Stomach (tissue), 4 donors: ENCODE measurements around the gene C19orf25.

Experiments
- EP300 ChIP-seq: sonication (generic); formaldehyde crosslinking; IDR thresholded peaks from one replicate; pipeline ENCODE4 v1.6.1; 2017; ENCODE audit warnings: antibody characterized with exemption
- POLR2A ChIP-seq, 4 donors: fragments of 450-650 bp; IDR thresholded peaks; one replicate each; pipeline ENCODE4 v1.6.1; 2016; ENCODE audit warnings: antibody characterized with exemption in 4 of 4, control low read depth in 2 of 4, mild to moderate bottlenecking in 1 of 4, moderate library complexity in 1 of 4
- POLR2AphosphoS5 ChIP-seq, 3 donors: sonication (generic); formaldehyde crosslinking; IDR thresholded peaks; one replicate each; pipeline ENCODE4 v1.6.1; 2016; ENCODE audit warnings: antibody characterized with exemption in 3 of 3
- TF ChIP-seq, protein P1 (sequence below), 7 experiments: fragments of 450-650 bp in 4 of 7; fragments of 200-600 bp in 3 of 7; sonication (generic) in 3 of 7; IDR thresholded peaks; one replicate each; pipeline ENCODE4 v1.5.1; 2016 to 2019; ENCODE audit warnings: antibody characterized with exemption in 7 of 7, control low read depth in 2 of 7, mild to moderate bottlenecking in 1 of 7

DNA sequence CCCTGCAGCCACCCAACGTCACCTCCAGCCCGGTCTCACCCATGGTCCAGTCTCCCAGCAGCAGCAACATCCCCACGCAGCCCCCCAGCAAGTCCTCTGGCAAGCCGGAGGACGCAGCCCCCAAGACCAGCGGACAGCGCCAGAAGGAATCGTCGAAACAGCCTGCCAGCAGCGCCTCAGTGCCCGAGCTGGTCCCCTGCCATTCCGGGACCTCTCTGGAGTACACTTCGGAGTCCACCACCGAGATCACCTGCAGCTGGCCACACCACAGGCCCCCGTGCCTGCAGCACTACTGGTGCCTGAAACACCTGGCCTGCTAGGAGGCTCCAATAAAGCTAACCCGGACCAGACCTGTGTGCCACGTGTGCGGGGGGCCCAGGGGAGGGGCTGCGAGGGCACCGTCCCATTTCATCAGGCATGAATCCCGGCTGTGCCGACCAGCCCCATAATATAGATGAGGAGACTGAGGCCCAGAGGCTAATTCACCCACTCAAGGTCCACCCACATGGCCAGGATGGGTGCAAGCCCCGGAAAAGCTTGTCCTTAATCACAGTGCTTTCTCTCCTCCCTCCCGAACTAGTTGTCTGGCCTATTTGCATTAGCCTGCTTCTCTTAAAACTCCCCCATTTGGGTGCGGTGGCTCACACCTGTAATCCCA is 18.7 kb upstream of the C19orf25 start:
- TF ChIP-seq, protein P1, sequence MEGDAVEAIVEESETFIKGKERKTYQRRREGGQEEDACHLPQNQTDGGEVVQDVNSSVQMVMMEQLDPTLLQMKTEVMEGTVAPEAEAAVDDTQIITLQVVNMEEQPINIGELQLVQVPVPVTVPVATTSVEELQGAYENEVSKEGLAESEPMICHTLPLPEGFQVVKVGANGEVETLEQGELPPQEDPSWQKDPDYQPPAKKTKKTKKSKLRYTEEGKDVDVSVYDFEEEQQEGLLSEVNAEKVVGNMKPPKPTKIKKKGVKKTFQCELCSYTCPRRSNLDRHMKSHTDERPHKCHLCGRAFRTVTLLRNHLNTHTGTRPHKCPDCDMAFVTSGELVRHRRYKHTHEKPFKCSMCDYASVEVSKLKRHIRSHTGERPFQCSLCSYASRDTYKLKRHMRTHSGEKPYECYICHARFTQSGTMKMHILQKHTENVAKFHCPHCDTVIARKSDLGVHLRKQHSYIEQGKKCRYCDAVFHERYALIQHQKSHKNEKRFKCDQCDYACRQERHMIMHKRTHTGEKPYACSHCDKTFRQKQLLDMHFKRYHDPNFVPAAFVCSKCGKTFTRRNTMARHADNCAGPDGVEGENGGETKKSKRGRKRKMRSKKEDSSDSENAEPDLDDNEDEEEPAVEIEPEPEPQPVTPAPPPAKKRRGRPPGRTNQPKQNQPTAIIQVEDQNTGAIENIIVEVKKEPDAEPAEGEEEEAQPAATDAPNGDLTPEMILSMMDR (IDR thresholded peaks at IDR 0.05): no peak
- TF ChIP-seq EP300 (no peak), POLR2AphosphoS5 (IDR thresholded peaks at IDR 0.05) (no peak), POLR2A (IDR thresholded peaks at IDR 0.05) (no peak)
